DLD1 (cell line): ENCODE results near the gene MORN4.

Experiments used
- in situ Hi-C: cut with HindIII; loops from 2 replicates; pipeline ENCODE4 v1.10.0; 2017; ENCODE audit warnings: low sequenced_read_pairs

Gene MORN4

DNA sequence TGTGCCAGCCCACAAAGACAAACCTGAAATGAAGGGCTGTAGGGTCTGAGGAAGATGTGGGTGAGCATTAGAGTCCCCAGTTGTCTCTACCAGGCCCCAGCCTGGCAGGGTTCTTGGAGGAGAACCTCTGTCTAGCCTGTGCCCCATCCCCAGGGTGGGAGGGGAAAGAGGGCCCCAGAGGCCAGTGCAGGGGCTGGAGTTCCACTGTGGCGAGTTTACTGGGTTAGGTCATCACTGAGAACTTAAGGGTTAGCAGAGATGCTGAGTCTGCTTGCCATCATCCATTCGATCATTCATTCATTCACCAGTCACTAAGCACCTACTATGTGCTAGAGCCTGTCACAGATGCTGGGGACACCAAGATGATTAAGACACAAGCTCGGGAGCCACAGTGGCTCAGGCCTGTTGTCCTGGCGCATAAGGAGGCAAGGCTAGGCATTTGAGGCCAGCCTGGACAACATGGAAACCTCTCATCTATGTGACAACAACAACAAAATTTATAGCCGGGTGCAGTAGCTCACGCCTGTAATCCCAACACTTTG, 58.1 kb downstream of the MORN4 start:
- in situ Hi-C loops: no loop called here

DNA sequence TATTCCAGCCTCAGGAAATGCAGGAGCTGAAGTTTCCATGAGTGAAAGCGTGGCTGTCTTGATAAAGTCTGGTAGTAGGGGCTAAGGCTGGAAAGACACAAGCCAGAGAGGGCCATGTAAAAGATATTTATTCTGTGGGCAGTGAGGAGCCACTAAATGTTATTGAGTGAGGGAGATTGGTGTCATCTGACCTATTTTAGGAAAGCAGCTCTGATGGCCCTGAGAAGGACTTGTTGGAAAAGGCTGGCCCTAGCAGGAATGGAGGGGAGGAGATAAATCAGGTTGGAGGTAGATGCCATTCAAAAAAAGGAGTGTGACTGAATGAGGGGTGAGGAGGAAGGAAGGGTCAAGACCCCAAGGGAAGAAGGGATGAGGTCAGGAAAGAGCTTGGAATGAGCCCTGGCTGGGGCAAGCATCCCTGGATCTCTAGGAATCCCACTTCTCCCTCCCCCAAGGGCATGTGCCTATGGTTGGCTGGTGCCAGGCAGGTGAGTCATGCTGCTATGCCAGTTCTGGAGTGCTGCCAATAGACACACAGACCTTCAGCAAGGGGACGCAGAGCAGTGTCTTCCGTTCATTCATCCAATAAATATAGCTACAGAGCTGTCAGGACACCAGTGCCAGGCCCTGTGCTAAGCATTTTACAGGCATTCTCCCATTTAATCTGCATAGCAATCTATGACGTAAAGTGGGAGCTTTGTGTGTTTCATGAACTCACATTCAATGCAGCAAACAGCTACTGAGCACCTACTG, 58.8 kb downstream of the MORN4 start:
- in situ Hi-C loops: no loop called here

DNA sequence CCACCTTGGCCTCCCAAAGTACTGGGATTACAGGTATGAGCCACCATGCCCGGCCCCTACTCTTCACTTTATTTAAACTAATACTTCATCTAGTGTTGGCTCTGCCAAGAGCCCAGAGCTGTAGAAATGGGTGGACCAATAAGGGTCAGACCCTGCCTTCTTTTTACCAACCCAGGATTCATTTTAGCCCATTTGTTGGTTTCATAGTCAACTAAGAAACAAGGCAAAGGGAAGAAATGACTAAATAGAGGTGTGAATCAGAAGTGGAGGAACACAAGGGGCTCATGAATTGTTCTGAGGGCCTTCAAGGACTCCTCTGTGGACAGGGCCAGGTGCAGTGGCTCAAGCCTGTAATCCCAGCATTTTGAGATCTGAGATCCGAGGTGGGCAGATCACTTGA, 59.6 kb downstream of the MORN4 start:
- in situ Hi-C loops: no loop called here

DNA sequence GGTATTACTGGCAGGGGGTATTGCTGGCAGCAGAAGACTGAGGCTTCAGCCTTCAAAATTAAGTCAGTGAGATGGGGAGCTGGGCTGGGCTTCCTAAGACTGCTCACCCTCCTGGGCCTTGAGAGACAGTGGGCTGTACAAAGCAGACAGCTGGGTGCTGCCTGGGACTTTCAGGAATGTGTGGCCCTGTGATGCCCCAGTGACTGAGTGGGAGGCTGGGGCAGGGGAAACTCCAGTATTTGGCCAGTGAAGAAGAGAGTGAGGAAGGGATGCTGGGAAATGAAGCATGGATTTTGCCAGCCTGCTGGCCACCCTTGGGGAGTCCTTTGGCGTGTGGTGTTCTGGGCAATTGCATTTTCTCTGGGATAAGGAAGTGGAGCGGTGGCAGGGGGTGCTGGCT, 60.3 kb downstream of the MORN4 start:
- in situ Hi-C loops: no loop called here

DNA sequence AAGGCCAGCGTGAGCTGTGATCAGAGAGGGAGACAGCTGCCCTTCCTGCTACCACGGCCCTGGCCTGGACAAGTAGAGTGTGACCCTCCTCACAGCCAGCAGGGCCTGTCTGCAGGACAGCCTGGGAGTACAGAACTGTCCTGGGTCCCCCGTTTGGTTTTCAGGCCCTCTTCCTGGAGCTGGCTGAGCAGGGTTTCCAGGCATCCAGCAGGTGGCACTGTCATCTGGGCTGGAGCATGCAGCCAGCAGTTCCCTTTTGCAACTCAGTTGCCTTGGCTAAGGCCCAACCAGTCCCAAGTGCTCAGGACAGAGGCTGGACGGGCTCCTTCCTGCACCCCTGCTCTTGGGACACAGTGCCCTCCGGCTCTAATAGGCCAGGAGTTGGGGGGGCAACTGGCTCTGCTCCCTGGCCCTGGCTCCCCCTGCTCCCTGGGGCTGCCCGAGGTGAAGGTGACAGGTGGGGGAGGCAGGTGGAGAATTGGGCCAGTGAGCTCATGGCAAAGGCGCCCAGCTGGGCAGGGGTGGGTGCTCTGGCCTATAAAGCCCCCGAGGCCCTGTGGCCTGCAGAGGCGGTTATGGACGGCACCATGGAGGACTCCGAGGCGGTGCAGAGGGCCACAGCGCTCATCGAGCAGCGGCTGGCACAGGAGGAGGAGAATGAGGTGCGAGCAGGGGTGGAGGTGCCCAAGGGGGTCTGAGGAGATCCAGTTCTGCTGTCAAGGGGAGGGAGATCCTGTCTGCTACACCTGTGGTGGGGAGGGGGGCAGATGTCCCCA, 60.9 kb downstream of the MORN4 start, which contains the start of gene ANKRD2:
Gene ANKRD2, plus strand, starts transcription at position 566 of the 776 bp plus-strand sequence. Its CDS starts 10 bp downstream, at position 576.
- in situ Hi-C loops: no loop called here

DNA sequence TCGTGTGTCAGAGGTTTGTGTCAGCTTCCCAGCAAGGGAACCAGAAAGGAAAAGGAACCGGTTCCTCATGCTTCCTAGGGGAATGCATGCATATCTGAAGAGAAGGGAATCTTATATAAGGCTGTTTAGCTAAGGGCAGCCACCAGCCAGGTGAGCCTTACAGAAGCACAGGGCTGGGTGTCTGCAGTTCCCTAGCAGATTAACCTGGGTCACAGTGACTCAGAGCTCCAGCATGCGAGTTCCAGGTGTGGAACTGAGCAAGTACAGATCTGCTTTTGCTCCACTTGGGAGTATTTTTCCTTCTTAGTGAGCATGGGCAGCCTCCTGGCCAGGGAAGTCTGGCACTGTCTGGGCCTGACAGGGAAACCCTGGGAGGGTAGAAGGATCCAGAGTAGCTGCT, 61.7 kb downstream of the MORN4 start:
- in situ Hi-C loops: no loop called here

DNA sequence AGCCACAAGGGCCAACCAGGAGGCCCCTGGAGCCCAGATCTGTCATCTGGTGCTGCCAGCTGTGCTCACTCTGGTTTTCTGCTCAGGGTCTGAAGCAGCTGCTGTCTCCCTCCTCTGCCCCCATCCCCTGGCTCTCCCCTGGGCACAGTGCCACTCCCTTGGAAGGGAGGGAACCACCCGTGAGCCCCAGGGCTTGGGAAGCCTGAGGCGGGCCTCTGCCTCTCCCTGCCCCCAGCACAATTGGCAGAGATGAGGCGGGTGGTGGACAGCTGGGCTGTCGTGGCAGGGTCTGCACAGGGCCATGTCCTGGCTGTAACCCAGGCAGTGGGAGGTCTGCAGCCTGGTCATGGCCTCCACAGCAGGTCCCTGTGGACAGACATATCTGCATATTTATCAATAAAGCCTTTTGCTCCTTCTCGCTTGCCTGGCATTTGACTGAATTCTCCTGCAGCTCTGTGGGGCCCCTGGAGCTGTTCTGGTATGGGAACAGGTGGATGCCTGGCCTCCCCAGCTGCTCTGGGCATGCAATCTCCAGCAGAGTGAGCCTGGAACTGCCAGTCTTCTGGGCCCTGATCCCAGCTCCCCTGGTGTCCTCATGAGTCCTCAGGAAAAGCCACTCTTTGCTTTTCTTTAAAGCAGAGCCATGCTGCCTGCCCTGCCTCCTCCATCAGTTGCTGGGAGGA, 62.4 kb downstream of the MORN4 start:
- in situ Hi-C loops: no loop called here

DNA sequence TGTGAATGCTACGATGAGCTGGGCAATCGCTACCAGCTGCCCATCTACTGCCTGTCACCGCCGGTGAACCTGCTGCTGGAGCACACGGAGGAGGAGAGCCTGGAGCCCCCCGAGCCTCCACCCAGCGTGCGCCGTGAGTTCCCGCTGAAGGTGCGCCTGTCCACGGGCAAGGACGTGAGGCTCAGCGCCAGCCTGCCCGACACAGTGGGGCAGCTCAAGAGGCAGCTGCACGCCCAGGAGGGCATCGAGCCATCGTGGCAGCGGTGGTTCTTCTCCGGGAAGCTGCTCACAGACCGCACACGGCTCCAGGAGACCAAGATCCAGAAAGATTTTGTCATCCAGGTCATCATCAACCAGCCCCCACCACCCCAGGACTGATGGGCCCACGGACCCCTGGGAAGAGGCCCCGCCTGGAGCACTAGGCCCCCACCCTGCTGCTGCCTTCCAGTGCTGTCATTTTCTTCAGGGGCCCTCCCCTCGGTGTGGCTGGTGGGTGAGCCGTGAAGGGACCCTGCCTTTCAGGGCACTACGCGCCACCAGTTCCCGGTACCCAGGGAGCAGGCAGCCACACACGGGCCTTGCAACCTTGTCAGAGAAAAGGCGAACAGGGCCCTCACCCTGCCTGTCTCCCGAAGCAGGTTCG, 63.0 kb downstream of the MORN4 start:
- in situ Hi-C loops: no loop called here

DNA sequence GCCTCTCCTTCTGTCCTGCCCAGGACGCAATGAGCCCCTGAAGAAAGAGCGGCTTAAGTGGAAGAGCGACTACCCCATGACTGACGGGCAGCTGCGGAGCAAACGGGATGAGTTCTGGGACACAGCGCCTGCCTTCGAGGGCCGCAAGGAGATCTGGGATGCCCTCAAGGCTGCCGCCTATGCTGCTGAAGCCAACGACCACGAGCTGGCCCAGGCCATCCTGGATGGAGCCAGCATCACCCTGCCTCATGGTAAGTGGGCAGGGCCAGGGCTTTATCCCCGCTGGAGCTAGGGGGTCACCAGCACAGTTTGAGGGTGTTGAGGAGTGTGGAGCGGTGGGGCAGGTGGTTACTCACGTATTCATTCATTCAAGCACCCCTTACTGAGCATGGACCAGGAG, 65.4 kb downstream of the MORN4 start:
- in situ Hi-C loops: no loop called here

DNA sequence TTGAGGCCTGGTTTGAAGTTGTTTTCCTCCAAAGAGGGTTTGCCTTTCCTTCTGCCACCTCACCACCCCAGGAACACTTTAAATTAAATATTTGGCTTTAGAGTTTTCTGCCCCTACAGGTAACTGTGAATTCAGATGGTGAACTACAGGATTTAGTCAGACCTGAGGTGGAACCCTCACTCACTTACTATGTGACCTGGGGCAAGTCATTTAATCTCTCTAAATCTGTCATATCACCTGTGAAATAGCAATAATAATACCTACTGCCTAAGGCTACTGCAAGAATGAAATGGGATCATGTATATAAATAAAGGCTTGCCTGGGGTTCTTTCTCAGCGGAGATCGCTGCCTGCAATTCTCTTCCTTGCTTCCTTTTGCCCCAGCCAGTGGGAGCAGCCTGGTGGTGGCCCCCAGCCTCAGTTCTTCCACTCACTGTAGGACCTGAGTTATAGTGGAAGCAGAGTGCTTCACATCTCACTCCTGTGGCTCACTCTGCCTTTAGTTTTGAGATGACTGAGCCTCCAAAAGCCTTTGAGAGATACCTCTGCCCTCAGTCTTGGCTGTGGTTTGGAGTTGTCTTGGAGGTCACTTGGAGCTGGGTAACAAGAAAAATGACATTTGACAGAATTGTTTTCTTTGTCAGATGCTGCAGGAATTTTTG, 66.8 kb downstream of the MORN4 start:
- in situ Hi-C loops: no loop called here

DNA sequence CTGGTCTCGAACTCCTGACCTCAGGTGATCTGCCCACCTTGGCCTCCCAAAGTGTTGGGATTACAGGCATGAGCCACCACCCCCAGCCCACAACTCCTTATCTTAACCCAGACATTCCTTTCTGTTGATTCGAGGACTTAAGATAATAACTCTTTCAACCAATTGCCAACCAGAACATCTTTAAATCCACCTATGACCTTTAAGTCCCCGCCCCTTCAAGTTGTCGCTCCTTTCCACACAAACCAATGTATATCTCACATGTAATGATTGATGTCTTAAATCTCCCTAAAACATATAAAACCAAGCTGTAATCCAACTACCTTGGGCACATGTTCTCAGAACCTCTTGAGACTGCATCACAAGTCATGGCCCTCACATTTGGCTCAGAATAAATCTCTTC, 68.5 kb downstream of the MORN4 start:
- in situ Hi-C loops: no loop called here
